ENCODE measurements around the gene IMP4.

IMP4 gene

GRCh38 chr2:130346041-130346740 is 3.5 kb downstream of the IMP4 start:
- H3K79me2 ChIP-seq (ENCODE audit: low read length) = peaks cover 28% of the 10 kb centered on the region
- H2AFZ ChIP-seq (ENCODE audit: low read depth, low read length) = no peak overlapping the region
- no peak overlapping the region for H3K4me3 ChIP-seq (ENCODE audit: low read length)
- peaks cover 3% of the 10 kb centered on the region; the same call in 1 of the 2 replicates for H3K9me3 ChIP-seq (ENCODE audit: insufficient read depth, low read length)
- H3K4me1 ChIP-seq (ENCODE audit: low read length) = peaks cover 7% of the 10 kb centered on the region
- no peak overlapping the region for H3K27ac ChIP-seq (ENCODE audit: low read length)
- TF ChIP-seq EZH2phosphoT487 (IDR thresholded peaks at IDR 0.05; ENCODE audit: low read depth) (no peak), CTCF (IDR thresholded peaks at IDR 0.05; ENCODE audit: low read depth, low read length) (no peak)
- H3K27me3 ChIP-seq (ENCODE audit: low read depth, low read length) = no peaks in the 10 kb centered on the region
- H3K4me2 ChIP-seq (ENCODE audit: low read length) = no peak overlapping the region
- no peak overlapping the region for H3K9ac ChIP-seq (ENCODE audit: low read length)
- H4K20me1 ChIP-seq (ENCODE audit: insufficient read depth, low read length) = no peaks in the 10 kb centered on the region; the same call in 1 of the 2 replicates
- H3K36me3 ChIP-seq (replicated peaks; ENCODE audit: low read depth, low read length) = peaks cover 52% of the 10 kb centered on the region

- Histone ChIP-seq H3K36me3 (replicated peaks; ENCODE audit: low read depth, low read length) (peaks cover 52% of the 10 kb centered on the region), H3K4me3 (ENCODE audit: low read length) (no peak overlapping the region), H3K27ac (ENCODE audit: low read length) (no peak overlapping the region), H3K79me2 (ENCODE audit: low read length) (peaks cover 28% of the 10 kb centered on the region), H4K20me1 (ENCODE audit: insufficient read depth, low read length) (no peaks in the 10 kb centered on the region; the same call in 1 of the 2 replicates), H3K4me1 (ENCODE audit: low read length) (peaks cover 4% of the 10 kb centered on the region), H3K4me2 (ENCODE audit: low read length) (no peak overlapping the region), H3K9me3 (ENCODE audit: insufficient read depth, low read length) (peaks cover 3% of the 10 kb centered on the region; the same call in 1 of the 2 replicates), H2AFZ (ENCODE audit: low read depth, low read length) (no peak overlapping the region), H3K27me3 (ENCODE audit: low read depth, low read length) (no peaks in the 10 kb centered on the region), H3K9ac (ENCODE audit: low read length) (no peak overlapping the region)
- no peak for TF ChIP-seq EZH2phosphoT487 (IDR thresholded peaks at IDR 0.05; ENCODE audit: low read depth)
- TF ChIP-seq CTCF (IDR thresholded peaks at IDR 0.05; ENCODE audit: low read depth, low read length) = no peak
Observed at GRCh38 chr2:130346741-130347066, 4.0 kb downstream of the IMP4 start.

- Histone ChIP-seq H3K27ac (ENCODE audit: low read length) (no peak overlapping the region), H3K4me1 (ENCODE audit: low read length) (peaks cover 4% of the 10 kb centered on the region)
Observed at GRCh38 chr2:130347220-130347925, 4.7 kb downstream of the IMP4 start.

More at GRCh38 chr2:130347220-130347925, 4.7 kb downstream of the IMP4 start:
- H3K9me3 ChIP-seq (ENCODE audit: insufficient read depth, low read length) = peaks cover 3% of the 10 kb centered on the region; the same call in 1 of the 2 replicates
- no peak overlapping the region for H3K4me2 ChIP-seq (ENCODE audit: low read length)
- H3K36me3 ChIP-seq (replicated peaks; ENCODE audit: low read depth, low read length) = peaks cover 52% of the 10 kb centered on the region
- TF ChIP-seq EZH2phosphoT487 (IDR thresholded peaks at IDR 0.05; ENCODE audit: low read depth) (no peak), CTCF (IDR thresholded peaks at IDR 0.05; ENCODE audit: low read depth, low read length) (no peak)
- no peak overlapping the region for H3K4me3 ChIP-seq (ENCODE audit: low read length)
- no peak overlapping the region for H3K9ac ChIP-seq (ENCODE audit: low read length)
- H3K27me3 ChIP-seq (ENCODE audit: low read depth, low read length) = no peaks in the 10 kb centered on the region
- no peaks in the 10 kb centered on the region; the same call in 1 of the 2 replicates for H4K20me1 ChIP-seq (ENCODE audit: insufficient read depth, low read length)
- no peak overlapping the region for H2AFZ ChIP-seq (ENCODE audit: low read depth, low read length)
- peaks cover 28% of the 10 kb centered on the region for H3K79me2 ChIP-seq (ENCODE audit: low read length)
